Inferior parietal cortex (tissue), 1 donor: ENCODE results near the gene NAT14.

Experiments used
- DNase-seq: peaks from one replicate; pipeline ENCODE4 v3.0.0-alpha.2; 2016; ENCODE audit errors: extremely low spot score

NAT14 gene

GRCh38 chr19:55453511-55454260, 31.3 kb upstream of the NAT14 start:
- DNase-seq: no peak

GRCh38 chr19:55454787-55455243, 30.2 kb upstream of the NAT14 start:
- DNase-seq: peak; percentile 65

GRCh38 chr19:55455576-55456235, 29.3 kb upstream of the NAT14 start:
- DNase-seq: no peak

GRCh38 chr19:55456347-55456746, 28.6 kb upstream of the NAT14 start:
- DNase-seq: no peak

GRCh38 chr19:55457683-55458457, 27.1 kb upstream of the NAT14 start:
- no peak for DNase-seq

- DNase-seq: no peak
Measured at GRCh38 chr19:55459551-55459949, 25.4 kb upstream of the NAT14 start.

GRCh38 chr19:55459950-55460657, 24.9 kb upstream of the NAT14 start:
- DNase-seq: peak; percentile 64

GRCh38 chr19:55460670-55461258, 24.2 kb upstream of the NAT14 start:
- no peak for DNase-seq

- DNase-seq: peak; percentile 96
Measured at GRCh38 chr19:55461259-55461973, 23.6 kb upstream of the NAT14 start, which contains the start of gene ISOC2. Gene ISOC2, minus strand, starts transcription at chr19:55461642. Its CDS starts 5,156 bp downstream, at chr19:55456486.

- no peak for DNase-seq
Measured at GRCh38 chr19:55461974-55462626, 22.9 kb upstream of the NAT14 start.

GRCh38 chr19:55462722-55463121, 22.3 kb upstream of the NAT14 start:
- DNase-seq: no peak

GRCh38 chr19:55463583-55464031, 21.4 kb upstream of the NAT14 start:
- DNase-seq: no peak

- no peak for DNase-seq
Measured at GRCh38 chr19:55464039-55464661, 20.8 kb upstream of the NAT14 start.

GRCh38 chr19:55464662-55465054, 20.3 kb upstream of the NAT14 start, which contains the start of gene C19orf85:
Gene C19orf85, minus strand, starts transcription at chr19:55464751. Its CDS starts 197 bp downstream, at chr19:55464554.
- DNase-seq: no peak

- DNase-seq: no peak
Measured at GRCh38 chr19:55465460-55466240, 19.3 kb upstream of the NAT14 start.

GRCh38 chr19:55466241-55466614, 18.8 kb upstream of the NAT14 start:
- no peak for DNase-seq

GRCh38 chr19:55467236-55468053, 17.5 kb upstream of the NAT14 start:
- no peak for DNase-seq

- DNase-seq: no peak
Measured at GRCh38 chr19:55468054-55468393, 17.0 kb upstream of the NAT14 start.
